ENCODE measurements around the gene PASD1.

- no peak for TF ChIP-seq POLR2A (IDR thresholded peaks at IDR 0.05; ENCODE audit: low read length)
- no peak for TF ChIP-seq GATA1 (IDR thresholded peaks at IDR 0.05; ENCODE audit: low read depth, low read length)
These were observed 131.4 kb downstream of the PASD1 start, which contains the start of gene PRRG3 for GRCh38 chrX:151694661-151695582.
